Measurements from ENCODE around the gene LNX1. TPM values are rescaled to one million over a fixed set of nuclear protein-coding genes. Genes with fewer than 3 reads are reported as not detected.

The LNX1 gene
- total and polyA plus RNA-seq, 2 donors (not counting 1 experiment from before 2014, with no cell fraction given), result 0.48 to 1.3 TPM

GRCh38 chr4:53518807-53519206 lies 72.5 kb downstream of the LNX1 start:
- no peak for DNase-seq (ENCODE audit: low read depth in 2 of 2)
- no peaks in the 10 kb centered on the region for H3K9me3 ChIP-seq (ENCODE audit: control insufficient read depth, insufficient read depth, low read depth, low read length)
- no peak overlapping the region for H2AFZ ChIP-seq (ENCODE audit: low read length)
- no peaks in the 10 kb centered on the region for H3K79me2 ChIP-seq (ENCODE audit: control insufficient read depth, insufficient read depth, low read length)
- no peaks in the 10 kb centered on the region for H3K36me3 ChIP-seq (ENCODE audit: control insufficient read depth, insufficient read depth, low read length)
- H3K4me2 ChIP-seq (ENCODE audit: extremely low read depth, insufficient read depth, low read length), result no peak overlapping the region
- no peak overlapping the region for H3K9ac ChIP-seq (ENCODE audit: insufficient read depth, low read length)
- TF ChIP-seq CTCF (conservative IDR thresholded peaks at IDR 0.05 in 1 of 2, IDR thresholded peaks at IDR 0.05 in 1 of 2; ENCODE audit: low read depth in 1 of 2, low read length in 2 of 2), result no peak
- TF ChIP-seq EZH2 (IDR thresholded peaks at IDR 0.05; ENCODE audit: low read length, missing control alignments), result no peak
- H3K4me1 ChIP-seq (ENCODE audit: control insufficient read depth, extremely low read depth, insufficient read depth, low read length), result no peaks in the 10 kb centered on the region
- H3K27me3 ChIP-seq (ENCODE audit: control insufficient read depth, insufficient read depth, low read length), result no peaks in the 10 kb centered on the region
- H4K20me1 ChIP-seq (ENCODE audit: control insufficient read depth, extremely low read depth, insufficient read depth, low read length), result no peaks in the 10 kb centered on the region
- H3K4me3 ChIP-seq (replicated peaks in 1 of 4; ENCODE audit: control extremely low read depth in 1 of 4, insufficient read depth in 1 of 4, low read depth in 3 of 4, low read length in 4 of 4), result no peak overlapping the region
- no peak overlapping the region for H3K27ac ChIP-seq (ENCODE audit: insufficient read depth, low read length)

GRCh38 chr4:53515076-53515475 lies 76.2 kb downstream of the LNX1 start:
- H3K9me3 ChIP-seq (ENCODE audit: control insufficient read depth, insufficient read depth, low read depth, low read length), result no peaks in the 10 kb centered on the region
- no peaks in the 10 kb centered on the region for H3K4me1 ChIP-seq (ENCODE audit: control insufficient read depth, extremely low read depth, insufficient read depth, low read length)
- no peak overlapping the region for H3K27ac ChIP-seq (ENCODE audit: insufficient read depth, low read length)
- TF ChIP-seq CTCF (conservative IDR thresholded peaks at IDR 0.05 in 1 of 2, IDR thresholded peaks at IDR 0.05 in 1 of 2; ENCODE audit: low read depth in 1 of 2, low read length in 2 of 2) (no peak), EZH2 (IDR thresholded peaks at IDR 0.05; ENCODE audit: low read length, missing control alignments) (no peak)
- no peaks in the 10 kb centered on the region for H4K20me1 ChIP-seq (ENCODE audit: control insufficient read depth, extremely low read depth, insufficient read depth, low read length)
- no peaks in the 10 kb centered on the region for H3K79me2 ChIP-seq (ENCODE audit: control insufficient read depth, insufficient read depth, low read length)
- no peaks in the 10 kb centered on the region for H3K36me3 ChIP-seq (ENCODE audit: control insufficient read depth, insufficient read depth, low read length)
- H3K4me2 ChIP-seq (ENCODE audit: extremely low read depth, insufficient read depth, low read length), result no peak overlapping the region
- H3K27me3 ChIP-seq (ENCODE audit: control insufficient read depth, insufficient read depth, low read length), result no peaks in the 10 kb centered on the region
- H3K9ac ChIP-seq (ENCODE audit: insufficient read depth, low read length), result no peak overlapping the region
- no peak overlapping the region for H3K4me3 ChIP-seq (replicated peaks in 1 of 4; ENCODE audit: control extremely low read depth in 1 of 4, insufficient read depth in 1 of 4, low read depth in 3 of 4, low read length in 4 of 4)
- peak in 1 of 2 donors; percentile 52 for DNase-seq (ENCODE audit: low read depth in 2 of 2)
- H2AFZ ChIP-seq (ENCODE audit: low read length), result no peak overlapping the region

- no peak for DNase-seq (ENCODE audit: low read depth in 2 of 2)
- Histone ChIP-seq H3K4me1 (ENCODE audit: control insufficient read depth, extremely low read depth, insufficient read depth, low read length) (no peaks in the 10 kb centered on the region), H3K27me3 (ENCODE audit: control insufficient read depth, insufficient read depth, low read length) (no peaks in the 10 kb centered on the region), H3K9me3 (ENCODE audit: control insufficient read depth, insufficient read depth, low read depth, low read length) (no peaks in the 10 kb centered on the region), H3K36me3 (ENCODE audit: control insufficient read depth, insufficient read depth, low read length) (no peaks in the 10 kb centered on the region), H3K79me2 (ENCODE audit: control insufficient read depth, insufficient read depth, low read length) (no peaks in the 10 kb centered on the region), H3K9ac (ENCODE audit: insufficient read depth, low read length) (no peak overlapping the region), H3K27ac (ENCODE audit: insufficient read depth, low read length) (no peak overlapping the region), H2AFZ (ENCODE audit: low read length) (no peak overlapping the region), H3K4me2 (ENCODE audit: extremely low read depth, insufficient read depth, low read length) (no peak overlapping the region), H4K20me1 (ENCODE audit: control insufficient read depth, extremely low read depth, insufficient read depth, low read length) (no peaks in the 10 kb centered on the region), H3K4me3 (replicated peaks in 1 of 4; ENCODE audit: control extremely low read depth in 1 of 4, insufficient read depth in 1 of 4, low read depth in 3 of 4, low read length in 4 of 4) (no peak overlapping the region)
- TF ChIP-seq CTCF (conservative IDR thresholded peaks at IDR 0.05 in 1 of 2, IDR thresholded peaks at IDR 0.05 in 1 of 2; ENCODE audit: low read depth in 1 of 2, low read length in 2 of 2), result no peak
- TF ChIP-seq EZH2 (IDR thresholded peaks at IDR 0.05; ENCODE audit: low read length, missing control alignments), result no peak
Measured at GRCh38 chr4:53514509-53514908, 76.8 kb downstream of the LNX1 start.

All from fibroblast of lung (primary cell).